Cardiac muscle cell (in vitro differentiated cells and primary cell): ENCODE results near the gene ATXN7. TPM values are rescaled to one million over a fixed set of nuclear protein-coding genes. Genes with fewer than 3 reads are reported as not detected.

ENCODE experiments used
- DNase-seq, 2 donors: peaks; one replicate each; pipeline versions ENCODE4 v3.0.0 to v3.0.0-alpha.2; 2010 to 2017; ENCODE audit warnings: low read depth in 1 of 2, low spot score in 1 of 2
- H3K27ac ChIP-seq: fragments of 200-600 bp; sonication (generic); 2 replicates; pipeline ENCODE4 v1.5.1; 2016
- H3K27me3 ChIP-seq: fragments of 200-600 bp; sonication (generic); 2 replicates; pipeline ENCODE4 v1.6.0; 2016; ENCODE audit warnings: control low read depth
- H3K36me3 ChIP-seq: fragments of 200-600 bp; sonication (generic); 2 replicates; pipeline ENCODE4 v1.5.1; 2016; ENCODE audit warnings: control low read depth
- H3K4me1 ChIP-seq: fragments of 200-600 bp; sonication (generic); 2 replicates; pipeline ENCODE4 v1.8.1; 2017; ENCODE audit warnings: low read depth, mild to moderate bottlenecking, mixed run types
- H3K4me3 ChIP-seq: fragments of 200-600 bp; sonication (generic); 2 replicates; pipeline ENCODE4 v1.5.1; 2016; ENCODE audit warnings: mild to moderate bottlenecking
- H3K9me3 ChIP-seq: fragments of 200-600 bp; sonication (generic); 2 replicates; pipeline ENCODE4 v1.5.1; 2017; ENCODE audit warnings: low read depth, mild to moderate bottlenecking, control low read depth
- polyA plus RNA-seq: library from polyadenylated mRNA; unstranded; fragments of >200 nt; fragmentation: Nextera tagmentation; extraction: Ambion mirVana; gene quantifications from 2 replicates; pipeline ENCODE4 v1.2.1, GENCODE V29; 2016
- total RNA-seq: library from RNA; depleted of rRNA; stranded (reverse); fragments of >200 nt; gene quantifications from 2 replicates; pipeline ENCODE4 v1.2.3, GENCODE V29; 2016
- TF ChIP-seq, protein P1 (sequence below): IDR thresholded peaks from 2 replicates; pipeline ENCODE4 v1.5.1; 2012; ENCODE audit warnings: low read depth, mild to moderate bottlenecking, low read length

Gene ATXN7
- total and polyA plus RNA-seq, 2 experiments from 2014 or later, result 8.2 to 8.3 TPM

GRCh38 chr3:63872135-63872924, 8.7 kb downstream of the ATXN7 start:
- no peak overlapping the region for H3K27ac ChIP-seq

DNA sequence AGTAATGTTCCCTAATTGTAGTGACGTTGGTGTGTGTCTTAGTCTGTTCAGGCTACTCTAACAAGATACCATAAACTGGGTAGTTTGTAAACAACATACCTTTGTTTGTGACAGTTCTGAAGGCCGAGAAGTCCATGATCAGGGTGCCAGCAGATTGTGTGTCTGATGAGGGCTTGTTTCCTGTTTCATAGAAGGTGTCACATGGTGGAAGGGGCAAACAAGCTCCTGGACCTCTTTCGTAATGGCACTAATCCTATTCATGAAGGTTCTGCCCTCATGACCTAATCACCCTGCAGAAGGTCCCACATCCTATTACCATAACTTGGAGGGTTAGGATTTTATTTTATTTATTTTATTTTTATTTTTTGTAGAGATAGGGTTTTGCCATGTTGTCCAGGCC, 11.1 kb downstream of the ATXN7 start:
- H3K4me1 ChIP-seq, result peaks cover 23% of the 10 kb centered on the region
- no peaks in the 10 kb centered on the region for H3K9me3 ChIP-seq
- TF ChIP-seq, protein P1, sequence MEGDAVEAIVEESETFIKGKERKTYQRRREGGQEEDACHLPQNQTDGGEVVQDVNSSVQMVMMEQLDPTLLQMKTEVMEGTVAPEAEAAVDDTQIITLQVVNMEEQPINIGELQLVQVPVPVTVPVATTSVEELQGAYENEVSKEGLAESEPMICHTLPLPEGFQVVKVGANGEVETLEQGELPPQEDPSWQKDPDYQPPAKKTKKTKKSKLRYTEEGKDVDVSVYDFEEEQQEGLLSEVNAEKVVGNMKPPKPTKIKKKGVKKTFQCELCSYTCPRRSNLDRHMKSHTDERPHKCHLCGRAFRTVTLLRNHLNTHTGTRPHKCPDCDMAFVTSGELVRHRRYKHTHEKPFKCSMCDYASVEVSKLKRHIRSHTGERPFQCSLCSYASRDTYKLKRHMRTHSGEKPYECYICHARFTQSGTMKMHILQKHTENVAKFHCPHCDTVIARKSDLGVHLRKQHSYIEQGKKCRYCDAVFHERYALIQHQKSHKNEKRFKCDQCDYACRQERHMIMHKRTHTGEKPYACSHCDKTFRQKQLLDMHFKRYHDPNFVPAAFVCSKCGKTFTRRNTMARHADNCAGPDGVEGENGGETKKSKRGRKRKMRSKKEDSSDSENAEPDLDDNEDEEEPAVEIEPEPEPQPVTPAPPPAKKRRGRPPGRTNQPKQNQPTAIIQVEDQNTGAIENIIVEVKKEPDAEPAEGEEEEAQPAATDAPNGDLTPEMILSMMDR, result no peak
- H3K27ac ChIP-seq, result no peak overlapping the region
- H3K4me3 ChIP-seq, result no peak overlapping the region
- H3K36me3 ChIP-seq, result no peaks in the 10 kb centered on the region
- H3K27me3 ChIP-seq, result no peaks in the 10 kb centered on the region
- DNase-seq, result no peak

More at GRCh38 chr3:63872135-63872924, 8.7 kb downstream of the ATXN7 start:
- Histone ChIP-seq H3K4me3 (no peak overlapping the region), H3K9me3 (no peaks in the 10 kb centered on the region), H3K27me3 (no peaks in the 10 kb centered on the region), H3K4me1 (peaks cover 8% of the 10 kb centered on the region), H3K36me3 (no peaks in the 10 kb centered on the region)
- TF ChIP-seq, protein P1, result no peak
- DNase-seq, result peak in 1 of 2 donors; percentile 82

- Histone ChIP-seq H3K36me3 (no peaks in the 10 kb centered on the region), H3K4me3 (no peak overlapping the region), H3K27me3 (no peaks in the 10 kb centered on the region), H3K9me3 (no peaks in the 10 kb centered on the region), H3K4me1 (peaks cover 23% of the 10 kb centered on the region), H3K27ac (no peak overlapping the region)
- DNase-seq, result no peak
- TF ChIP-seq, protein P1, result no peak
Measured at GRCh38 chr3:63875510-63875909, 11.8 kb downstream of the ATXN7 start.

DNA sequence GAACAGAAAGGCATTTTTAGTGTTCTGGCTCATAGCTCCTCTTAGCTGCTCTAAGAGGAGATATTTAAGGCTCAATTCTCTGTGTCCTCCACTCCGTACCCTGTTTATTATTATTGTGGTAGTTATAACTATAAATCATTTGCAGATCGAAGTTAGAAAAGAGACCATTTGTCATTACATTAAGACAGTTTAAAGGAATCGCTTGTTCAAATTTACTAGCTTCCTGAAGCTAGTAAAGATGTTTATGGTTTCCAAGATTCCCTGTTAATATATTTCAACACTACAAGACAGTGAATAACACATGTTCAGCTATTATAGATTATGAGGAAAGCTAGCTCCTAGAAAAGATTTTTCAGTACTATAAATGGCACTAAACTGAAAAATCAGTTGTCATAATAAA, 12.6 kb downstream of the ATXN7 start:
- Histone ChIP-seq H3K9me3 (no peaks in the 10 kb centered on the region), H3K27ac (no peak overlapping the region), H3K4me1 (peaks cover 23% of the 10 kb centered on the region), H3K36me3 (no peaks in the 10 kb centered on the region), H3K27me3 (no peaks in the 10 kb centered on the region), H3K4me3 (no peak overlapping the region)
- no peak for DNase-seq
- TF ChIP-seq, protein P1, result no peak

DNA sequence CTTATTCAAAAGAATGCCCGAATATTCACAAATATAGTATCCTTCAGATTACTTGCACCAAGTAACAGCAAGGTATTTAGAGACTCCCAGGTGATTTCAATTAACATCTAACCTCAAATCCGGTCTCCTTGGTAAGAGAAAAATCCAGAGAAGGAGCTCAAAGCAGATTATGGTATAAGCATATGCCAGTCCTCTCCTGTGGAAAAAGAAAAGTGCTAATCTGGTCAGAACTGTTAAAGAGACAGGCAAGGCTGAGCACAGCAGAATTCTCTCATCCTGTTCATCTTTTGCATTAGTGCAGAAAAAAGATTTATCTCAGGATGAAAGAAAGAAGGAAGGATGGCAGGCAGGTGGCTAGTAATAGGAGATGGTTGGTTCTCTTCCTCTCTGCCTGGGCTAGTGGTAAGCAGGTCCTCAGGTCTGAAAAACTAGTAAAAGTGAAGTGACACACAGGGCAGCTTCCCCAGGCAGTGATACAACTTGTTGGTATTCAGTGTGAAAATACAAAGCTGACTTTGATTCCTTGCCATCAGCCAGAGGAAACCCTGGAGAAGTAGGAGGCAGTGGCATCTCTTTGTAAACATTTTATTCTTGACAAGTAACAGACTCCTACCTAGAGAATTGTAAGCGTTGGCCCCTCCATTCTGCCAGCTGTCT, 14.2 kb downstream of the ATXN7 start:
- peaks cover 23% of the 10 kb centered on the region for H3K4me1 ChIP-seq
- TF ChIP-seq, protein P1, result no peak
- no peaks in the 10 kb centered on the region for H3K9me3 ChIP-seq
- no peaks in the 10 kb centered on the region for H3K36me3 ChIP-seq
- DNase-seq, result no peak
- no peaks in the 10 kb centered on the region for H3K27me3 ChIP-seq
- no peak overlapping the region for H3K27ac ChIP-seq
- H3K4me3 ChIP-seq, result no peak overlapping the region
